H1 (cell line): ENCODE measurements around the gene APC2. TPM values are rescaled to one million over a fixed set of nuclear protein-coding genes. Genes with fewer than 3 reads are reported as not detected.

Source experiments
- CTCF ChIA-PET: fragments of 300-600 bp; sonication (Branson Sonifier 250); formaldehyde crosslinking; loops from one replicate; lab custom pipeline; 2021; ENCODE audit not compliant: partially characterized antibody; lab: Charles Lee
- POLR2A ChIA-PET: fragments of 300-600 bp; sonication (Branson Sonifier 250); formaldehyde crosslinking; loops from one replicate; lab custom pipeline; 2021; ENCODE audit warnings: inconsistent platforms; ENCODE audit not compliant: partially characterized antibody; lab: Charles Lee
- DNase-seq, 2 experiments: peaks; one replicate each; pipeline versions ENCODE4 v3.0.0 to v3.0.0-alpha.2; 2010 to 2022; ENCODE audit warnings: low spot score in 2 of 2, low read depth in 1 of 2, mixed read lengths in 1 of 2
- FAIRE-seq: peaks from 2 replicates; lab custom pipeline; 2011; peaks lifted over from hg19 to GRCh38; lab: Jason Lieb, UNC
- H2AFZ ChIP-seq: 2 replicates; pipeline ENCODE4 v1.8.1; 2012; ENCODE audit warnings: low read length, inconsistent platforms
- H2AK5ac ChIP-seq: 2 replicates; pipeline ENCODE4 v1.6.1; 2013; ENCODE audit warnings: low read depth, low read length
- H2BK120ac ChIP-seq: replicated peaks from 2 replicates; pipeline ENCODE3; 2013; ENCODE audit warnings: low read depth, low read length, inconsistent platforms
- H2BK12ac ChIP-seq: 2 replicates; pipeline ENCODE4 v1.6.1; 2013; ENCODE audit warnings: low read depth, low read length
- H2BK15ac ChIP-seq: 2 replicates; pipeline ENCODE4 v1.6.1; 2013; ENCODE audit warnings: low read length
- H2BK20ac ChIP-seq: 2 replicates; pipeline ENCODE4 v1.6.1; 2013; ENCODE audit warnings: low read length
- H2BK5ac ChIP-seq: 2 replicates; pipeline ENCODE4 v1.6.1; 2013; ENCODE audit warnings: low read depth, low read length
- H3K14ac ChIP-seq: 2 replicates; pipeline ENCODE4 v1.6.1; 2013; ENCODE audit warnings: inconsistent platforms; ENCODE audit not compliant: insufficient read length
- H3K18ac ChIP-seq: 2 replicates; pipeline ENCODE4 v1.6.1; 2013; ENCODE audit warnings: low read length; ENCODE audit errors: extremely low read depth
- H3K23ac ChIP-seq: 2 replicates; pipeline ENCODE4 v1.6.1; 2013; ENCODE audit warnings: inconsistent platforms; ENCODE audit not compliant: insufficient read length
- H3K23me2 ChIP-seq: 2 replicates; pipeline ENCODE4 v1.6.1; 2013; ENCODE audit warnings: low read depth, low read length
- H3K27ac ChIP-seq: 2 replicates; pipeline ENCODE4 v1.6.1; 2011; ENCODE audit warnings: low read depth, low read length, inconsistent platforms
- H3K27me3 ChIP-seq, 4 experiments: replicated peaks in 1 of 4; 1 replicate in 1 of 4; 2 replicates in 3 of 4; pipeline versions ENCODE4 v1.6.1 to v1.8.1; 2011 to 2013; ENCODE audit warnings: low read length in 3 of 4, mild to moderate bottlenecking in 3 of 4, inconsistent platforms in 2 of 4, mixed read lengths in 2 of 4, moderate library complexity in 1 of 4; ENCODE audit not compliant: control insufficient read depth in 3 of 4, insufficient read depth in 3 of 4; ENCODE audit errors: extremely low read depth in 1 of 4
- H3K36me3 ChIP-seq, 4 experiments: 2 replicates each; pipeline versions ENCODE4 v1.6.1 to v1.8.1; 2011 to 2013; ENCODE audit warnings: mild to moderate bottlenecking in 4 of 4, low read length in 3 of 4, moderate library complexity in 2 of 4, control low read depth in 1 of 4, inconsistent platforms in 1 of 4; ENCODE audit not compliant: insufficient read depth in 4 of 4, control insufficient read depth in 2 of 4
- H3K4ac ChIP-seq: replicated peaks from 2 replicates; pipeline ENCODE3; 2013; ENCODE audit warnings: low read length, low read depth, mixed read lengths, inconsistent platforms; ENCODE audit not compliant: insufficient read length
- H3K4me1 ChIP-seq, 4 experiments: replicated peaks in 1 of 4; 1 replicate in 1 of 4; 2 replicates in 3 of 4; pipeline versions ENCODE4 v1.6.1 to v1.8.1; 2011 to 2013; ENCODE audit warnings: low read length in 3 of 4, inconsistent platforms in 2 of 4, mixed read lengths in 1 of 4; ENCODE audit not compliant: insufficient read depth in 4 of 4, control insufficient read depth in 3 of 4
- H3K4me2 ChIP-seq, 2 experiments: 2 replicates each; pipeline versions ENCODE4 v1.6.1 to v1.8.1; 2011 to 2013; ENCODE audit warnings: low read depth in 2 of 2, low read length in 2 of 2, control low read depth in 1 of 2, inconsistent platforms in 1 of 2, mild to moderate bottlenecking in 1 of 2; ENCODE audit not compliant: insufficient read depth in 1 of 2
- H3K4me3 ChIP-seq, 4 experiments: fragments of 200-600, 300-600 bp in 1 of 4; sonication (generic), shearing (Covaris generic), sonication (Bioruptor Twin) in 1 of 4; 2 replicates each; pipeline versions ENCODE4 v1.5.1 to v1.8.1; 2011 to 2016; ENCODE audit warnings: low read length in 4 of 4, low read depth in 3 of 4, control low read depth in 2 of 4, inconsistent platforms in 2 of 4, mild to moderate bottlenecking in 2 of 4, mixed read lengths in 1 of 4, moderate library complexity in 1 of 4; ENCODE audit not compliant: insufficient read depth in 2 of 4; ENCODE audit errors: extremely low read depth in 1 of 4
- H3K56ac ChIP-seq: replicated peaks from 2 replicates; pipeline ENCODE3; 2013; ENCODE audit warnings: low read depth, mild to moderate bottlenecking, mixed read lengths, low read length, inconsistent platforms; ENCODE audit not compliant: insufficient read length
- H3K79me1 ChIP-seq: 2 replicates; pipeline ENCODE4 v1.6.1; 2013; ENCODE audit warnings: low read depth, low read length, control low read depth
- H3K79me2 ChIP-seq, 2 experiments: 2 replicates each; pipeline versions ENCODE4 v1.6.1 to v1.8.1; 2012 to 2013; ENCODE audit warnings: low read length in 2 of 2, mild to moderate bottlenecking in 2 of 2, inconsistent platforms in 1 of 2; ENCODE audit not compliant: insufficient read depth in 2 of 2, control insufficient read depth in 1 of 2
- H3K9ac ChIP-seq, 4 experiments: replicated peaks in 1 of 4; 1 replicate in 1 of 4; 2 replicates in 3 of 4; pipeline versions ENCODE4 v1.6.1 to v1.8.1; 2011 to 2013; ENCODE audit warnings: low read depth in 3 of 4, low read length in 3 of 4, control low read depth in 2 of 4, mild to moderate bottlenecking in 2 of 4, moderate library complexity in 2 of 4, inconsistent platforms in 1 of 4; ENCODE audit errors: extremely low read depth in 1 of 4
- H3K9me3 ChIP-seq, 2 experiments: 2 replicates each; pipeline versions ENCODE4 v1.6.1 to v1.8.1; 2012 to 2013; ENCODE audit warnings: mild to moderate bottlenecking in 2 of 2, moderate library complexity in 2 of 2, control low read depth in 1 of 2, inconsistent platforms in 1 of 2, low read depth in 1 of 2, low read length in 1 of 2, mixed read lengths in 1 of 2; ENCODE audit not compliant: insufficient read depth in 2 of 2
- H4K20me1 ChIP-seq, 2 experiments: replicated peaks in 1 of 2; 2 replicates each; pipeline versions ENCODE3 to v1.8.1; 2011 to 2013; ENCODE audit warnings: inconsistent platforms in 2 of 2, low read length in 2 of 2, mild to moderate bottlenecking in 1 of 2; ENCODE audit not compliant: insufficient read depth in 2 of 2, control insufficient read depth in 1 of 2
- H4K5ac ChIP-seq: 2 replicates; pipeline ENCODE4 v1.6.1; 2013; ENCODE audit warnings: low read length, low read depth, mixed read lengths, inconsistent platforms; ENCODE audit not compliant: insufficient read length
- H4K8ac ChIP-seq: 2 replicates; pipeline ENCODE4 v1.8.0; 2013; ENCODE audit warnings: mild to moderate bottlenecking, moderate library complexity, low read length, inconsistent platforms; ENCODE audit not compliant: insufficient read depth; ENCODE audit errors: extremely low read depth
- H4K91ac ChIP-seq: replicated peaks from 2 replicates; pipeline ENCODE3; 2013; ENCODE audit warnings: low read length, mixed read lengths, inconsistent platforms; ENCODE audit not compliant: insufficient read length
- POLR2A ChIP-seq, 2 experiments: IDR thresholded peaks; 1 replicate in 1 of 2; 2 replicates in 1 of 2; pipeline ENCODE4 v1.6.1; 2011; ENCODE audit warnings: low read depth in 2 of 2, low read length in 2 of 2, mild to moderate bottlenecking in 2 of 2; ENCODE audit errors: control extremely low read depth in 1 of 2
- WGBS, 2 experiments: shearing (Covaris generic) in 1 of 2; methylation state at CpG; one replicate each; pipeline versions ENCODE4 v1.1.6 to v1.1.7; 2013 to 2015; ENCODE audit warnings: low lambda C conversion rate in 2 of 2, mixed read lengths in 2 of 2, inconsistent platforms in 1 of 2, low coverage in 1 of 2, missing lambda C conversion rate in 1 of 2; ENCODE audit not compliant: insufficient replicate concordance in 2 of 2, insufficient coverage in 1 of 2, insufficient read length in 1 of 2; ENCODE audit errors: extremely low coverage in 1 of 2, missing lambda C conversion rate in 1 of 2; 5-methylcytosine and 5-hydroxymethylcytosine counted together
- polyA plus RNA-seq, 7 experiments: library from polyadenylated mRNA; depleted of rRNA in 3 of 7; stranded (reverse) in 5 of 7; unstranded in 2 of 7; fragments of >200 nt in 5 of 7; fragments of 200-250 nt in 2 of 7; gene quantifications; 1 replicate in 5 of 7; 2 replicates in 1 of 7; 4 replicates in 1 of 7; pipeline versions ENCODE4 v1.2.1 to v1.2.3, GENCODE V29; 2011 to 2013; ENCODE audit warnings: missing spikeins in 2 of 7, mixed read lengths in 2 of 7
- total RNA-seq: library from RNA; stranded (reverse); fragmentation: NEBNext Ultra II Directional; extraction: Animal tissue kit (Norgen Biotek cat#: 25700); gene quantifications from 2 replicates; pipeline ENCODE4 v1.2.1, GENCODE V29; 2021
- TF ChIP-seq, protein P1 (sequence below): IDR thresholded peaks from 2 replicates; pipeline ENCODE4 v1.6.1; 2012; ENCODE audit warnings: inconsistent platforms

APC2 gene
- total and polyA plus RNA-seq, 2 of the 8 experiments (the other 6 are each of a cell fraction or from before 2014, with no cell fraction given) = 1.3 to 4.1 TPM

DNA sequence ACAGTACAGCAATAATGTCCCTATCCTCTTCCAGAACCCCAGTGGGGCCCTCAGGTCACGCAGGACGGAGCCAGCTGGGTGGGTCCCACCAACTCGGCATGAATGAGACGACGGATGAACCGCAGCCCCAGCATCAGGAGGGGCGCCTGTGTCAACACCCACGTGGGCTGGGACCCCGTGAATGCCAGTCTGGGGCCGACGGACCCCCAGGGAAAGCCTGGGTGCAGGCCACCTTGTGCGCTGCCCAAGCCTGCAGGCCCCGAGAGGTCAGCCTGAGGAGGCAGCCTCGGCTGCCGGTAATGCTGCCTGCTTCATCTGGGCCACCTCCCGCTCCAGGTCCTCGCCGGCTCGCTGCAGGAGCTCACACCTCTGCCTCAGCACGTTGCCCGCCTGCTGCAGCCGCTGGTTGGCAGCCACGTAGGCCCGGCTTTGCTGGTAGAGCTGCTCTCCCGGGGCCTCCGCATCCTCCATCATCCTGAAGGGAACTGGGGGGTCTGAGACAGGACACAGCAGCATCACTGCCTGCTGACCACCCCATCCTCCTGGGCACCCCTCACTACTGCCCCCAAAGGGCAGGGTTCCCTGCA is 24.9 kb downstream of the APC2 start:
- Histone ChIP-seq H3K36me3 (peaks cover 0 to 3% (median 1%) of the 10 kb centered on the region in 4 experiments; a peak in 2 of 8 replicates), H3K27me3 (peaks cover 15 to 35% (median 33%) of the 10 kb centered on the region in 4 experiments), H3K56ac (no peak overlapping the region), H2BK120ac (no peak overlapping the region), H3K23ac (no peak overlapping the region), H4K8ac (no peak overlapping the region), H3K9me3 (no peaks in the 10 kb centered on the region), H3K79me1 (peaks cover 2% of the 10 kb centered on the region; the same call in 1 of the 2 replicates), H3K23me2 (peaks cover 17% of the 10 kb centered on the region), H3K4ac (no peak overlapping the region), H3K9ac (no peak overlapping the region; a peak in 1 of 7 replicates), H2AFZ (no peak overlapping the region), H3K14ac (no peak overlapping the region), H2AK5ac (no peak overlapping the region), H2BK15ac (no peak overlapping the region), H2BK5ac (no peak overlapping the region), H4K20me1 (peaks cover 20 to 45% of the 10 kb centered on the region in 2 experiments), H3K4me2 (no peak overlapping the region), H2BK12ac (no peak overlapping the region), H4K91ac (no peak overlapping the region), H3K79me2 (peaks cover 0 to 4% of the 10 kb centered on the region in 2 experiments; a peak in 1 of 4 replicates), H3K27ac (no peak overlapping the region), H2BK20ac (no peak overlapping the region), H3K4me1 (peaks cover 0 to 16% (median 11%) of the 10 kb centered on the region in 4 experiments; a peak in 5 of 7 replicates), H4K5ac (no peak overlapping the region), H3K18ac (no peak overlapping the region), H3K4me3 (no peak overlapping the region)
- FAIRE-seq (no peak), DNase-seq (no peak)
- TF ChIP-seq POLR2A (IDR thresholded peaks at IDR 0.05; ENCODE audit: control extremely low read depth in 1 of 2, low read depth in 2 of 2, low read length in 2 of 2) = no peak
- TF ChIP-seq, protein P1, sequence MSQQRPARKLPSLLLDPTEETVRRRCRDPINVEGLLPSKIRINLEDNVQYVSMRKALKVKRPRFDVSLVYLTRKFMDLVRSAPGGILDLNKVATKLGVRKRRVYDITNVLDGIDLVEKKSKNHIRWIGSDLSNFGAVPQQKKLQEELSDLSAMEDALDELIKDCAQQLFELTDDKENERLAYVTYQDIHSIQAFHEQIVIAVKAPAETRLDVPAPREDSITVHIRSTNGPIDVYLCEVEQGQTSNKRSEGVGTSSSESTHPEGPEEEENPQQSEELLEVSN = 0 out of 2 replicates have a peak, but pooled peaks have one; percentile 16
- ChIA-PET CTCF (interaction anchor here (0.5 to 2.4 kb wide), 11 partner anchors 9 to 103 kb away, joined by 3 to 9 read pairs (median 3); no protein-coding TSS in a partner anchor), POLR2A (interaction anchor here (0.7 to 4.5 kb wide), 8 partner anchors 8 to 200 kb away, joined by 3 to 27 read pairs (median 4); partner anchors contain the start of gene FAM174C)
- WGBS, 2 experiments = 93% methylated on average over 17 of the region's 26 CpGs; no CpG with 5 or more reads in 1 of the 2 experiments
